ES-I3 (cell line): ENCODE measurements around the gene ASXL2.

Experiments used
- H3K36me3 ChIP-seq: 2 replicates; pipeline ENCODE4 v1.6.1; 2013; ENCODE audit warnings: mild to moderate bottlenecking, low read length, control low read depth, moderate library complexity; ENCODE audit not compliant: insufficient read depth
- H3K4me1 ChIP-seq: 2 replicates; pipeline ENCODE4 v1.6.1; 2013; ENCODE audit warnings: mild to moderate bottlenecking, control low read depth, low read length; ENCODE audit not compliant: insufficient read depth
- H3K9ac ChIP-seq: 2 replicates; pipeline ENCODE4 v1.6.1; 2013; ENCODE audit warnings: low read depth, mild to moderate bottlenecking, low read length, moderate library complexity
- H3K9me3 ChIP-seq: 2 replicates; pipeline ENCODE4 v1.6.1; 2013; ENCODE audit warnings: mild to moderate bottlenecking, low read length, moderate library complexity; ENCODE audit not compliant: control insufficient read depth, insufficient read depth

Gene ASXL2

DNA sequence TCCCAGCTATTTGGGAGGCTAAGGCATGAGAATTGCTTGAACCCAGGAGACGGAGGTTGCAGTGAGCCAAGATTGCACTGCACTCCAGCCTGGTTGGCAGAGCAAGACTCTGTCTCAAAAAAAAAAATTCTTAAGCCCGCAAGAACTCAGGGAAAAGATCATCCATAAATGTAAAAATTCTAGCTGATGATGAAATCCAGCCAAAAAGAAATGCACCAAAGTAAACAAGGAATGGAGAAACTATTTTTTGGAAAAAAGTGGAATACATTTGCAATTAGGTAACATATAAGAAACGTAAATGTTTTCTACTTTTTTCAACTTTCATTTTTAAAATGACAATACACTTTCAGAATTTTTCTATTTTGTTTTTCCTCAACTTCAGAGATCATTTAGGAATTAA, 61.3 kb downstream of the ASXL2 start:
- no peaks in the 10 kb centered on the region for H3K9me3 ChIP-seq
- H3K9ac ChIP-seq = no peak overlapping the region
- peaks cover 9% of the 10 kb centered on the region; the same call in 1 of the 2 replicates for H3K4me1 ChIP-seq
- H3K36me3 ChIP-seq = no peaks in the 10 kb centered on the region; the same call in 1 of the 2 replicates

DNA sequence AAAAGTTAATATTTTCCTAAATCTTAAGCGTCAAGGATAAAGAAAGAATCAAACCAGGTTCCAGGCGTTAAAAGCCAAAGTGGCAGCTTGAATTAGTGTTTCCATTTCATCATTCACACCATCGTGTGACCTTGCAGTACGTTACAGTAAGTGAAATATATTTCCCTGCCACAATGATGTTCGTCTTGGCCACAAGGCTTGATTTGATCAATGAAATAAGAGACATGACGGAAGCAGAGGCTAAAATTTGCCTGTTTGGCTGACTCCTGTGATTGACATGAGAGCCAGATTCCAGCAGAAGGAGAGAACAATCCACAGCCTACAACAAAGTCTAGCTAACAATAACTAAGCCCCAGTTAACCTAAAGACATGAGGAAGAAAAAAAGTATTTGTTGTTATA, 62.0 kb downstream of the ASXL2 start:
- Histone ChIP-seq H3K36me3 (no peaks in the 10 kb centered on the region), H3K9me3 (no peaks in the 10 kb centered on the region), H3K9ac (no peak overlapping the region), H3K4me1 (peaks cover 9% of the 10 kb centered on the region; the same call in 1 of the 2 replicates)

DNA sequence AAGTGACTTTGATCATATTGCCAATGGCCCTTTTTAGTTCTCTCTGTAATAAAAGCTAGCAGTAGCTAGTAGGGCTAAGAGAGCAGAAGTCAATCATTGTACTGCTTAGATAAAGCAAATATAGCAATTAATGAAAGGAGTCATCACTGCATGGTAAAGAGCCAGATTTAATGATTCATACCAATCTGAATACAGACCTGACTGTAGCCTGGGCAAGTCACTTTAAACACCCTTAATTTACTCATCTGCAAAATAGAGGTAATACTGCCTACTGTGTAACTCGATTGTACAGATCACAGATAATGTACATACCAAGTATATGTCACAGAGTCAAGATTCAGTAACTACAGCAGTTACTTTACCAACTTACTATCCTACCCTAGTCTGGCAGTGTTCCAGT, 63.6 kb downstream of the ASXL2 start:
- H3K9ac ChIP-seq = no peak overlapping the region
- no peaks in the 10 kb centered on the region for H3K36me3 ChIP-seq
- H3K9me3 ChIP-seq = no peaks in the 10 kb centered on the region
- H3K4me1 ChIP-seq = peaks cover 9% of the 10 kb centered on the region; the same call in 1 of the 2 replicates

DNA sequence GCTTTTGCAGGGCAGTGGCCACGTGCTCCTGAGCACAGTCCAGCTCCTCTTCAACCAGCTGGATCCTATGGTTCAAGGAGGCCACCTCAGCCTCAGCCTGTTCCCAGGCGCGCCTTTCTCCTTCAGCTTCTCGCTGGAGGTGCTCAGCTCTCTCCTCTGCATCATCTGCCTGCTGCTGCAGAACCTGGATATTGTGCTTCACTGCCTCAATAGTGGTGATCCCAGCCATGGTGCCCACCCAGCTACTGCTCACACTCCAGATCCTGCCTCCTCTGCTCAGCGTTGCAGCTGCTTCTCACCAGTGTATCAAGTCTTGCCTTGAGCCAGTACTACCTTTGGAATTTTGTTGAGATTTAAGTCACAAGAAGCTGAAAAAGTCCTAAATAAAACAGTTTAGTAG, 67.9 kb downstream of the ASXL2 start:
- H3K9ac ChIP-seq = no peak overlapping the region
- 0 out of 2 replicates have a peak, but pooled peaks cover 2% of the 10 kb centered on the region for H3K4me1 ChIP-seq
- H3K36me3 ChIP-seq = no peaks in the 10 kb centered on the region
- H3K9me3 ChIP-seq = no peaks in the 10 kb centered on the region

DNA sequence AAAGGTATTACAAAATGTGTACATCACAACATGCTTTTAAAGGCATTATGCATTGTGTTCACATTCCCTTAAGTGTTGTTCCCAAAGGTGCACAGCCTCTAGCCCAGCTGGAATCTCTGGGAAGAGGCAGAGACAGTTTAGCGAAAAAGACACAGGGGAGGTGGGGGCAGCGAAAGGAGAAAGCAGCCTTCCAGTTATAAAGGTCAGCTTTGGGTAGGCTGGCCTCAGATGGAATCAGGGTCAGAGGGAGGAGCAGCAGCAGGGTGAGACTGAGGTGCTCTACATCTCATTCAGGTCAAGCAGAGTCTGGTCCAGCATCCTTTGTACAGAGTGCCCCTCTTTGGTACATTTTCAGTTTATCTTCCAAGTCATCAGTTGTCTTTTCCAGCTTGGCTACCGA, 68.6 kb downstream of the ASXL2 start:
- H3K36me3 ChIP-seq = no peaks in the 10 kb centered on the region
- H3K9me3 ChIP-seq = no peaks in the 10 kb centered on the region
- H3K4me1 ChIP-seq = 0 out of 2 replicates have a peak, but pooled peaks cover 2% of the 10 kb centered on the region
- no peak overlapping the region for H3K9ac ChIP-seq

DNA sequence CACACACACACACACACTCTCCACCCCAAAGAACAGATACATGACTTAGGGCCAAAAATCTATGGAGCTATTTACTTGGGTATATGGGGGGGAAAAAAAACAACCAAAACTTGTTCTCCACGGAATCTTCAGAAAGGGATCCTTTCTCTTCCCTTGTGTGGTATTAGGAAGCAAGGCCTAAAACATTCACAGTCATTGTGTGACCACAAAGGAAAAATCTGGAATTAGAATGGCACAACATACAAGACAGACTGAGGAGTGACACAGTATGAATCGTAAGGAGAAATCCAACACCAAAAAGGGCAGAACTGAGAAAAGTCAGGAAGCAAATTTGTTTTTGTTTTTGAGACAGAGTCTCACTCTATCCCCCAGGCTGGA, 70.3 kb downstream of the ASXL2 start:
- H3K36me3 ChIP-seq = peaks cover 3% of the 10 kb centered on the region; the same call in 1 of the 2 replicates
- H3K4me1 ChIP-seq = 0 out of 2 replicates have a peak, but pooled peaks cover 2% of the 10 kb centered on the region
- H3K9ac ChIP-seq = no peak overlapping the region
- H3K9me3 ChIP-seq = no peaks in the 10 kb centered on the region

DNA sequence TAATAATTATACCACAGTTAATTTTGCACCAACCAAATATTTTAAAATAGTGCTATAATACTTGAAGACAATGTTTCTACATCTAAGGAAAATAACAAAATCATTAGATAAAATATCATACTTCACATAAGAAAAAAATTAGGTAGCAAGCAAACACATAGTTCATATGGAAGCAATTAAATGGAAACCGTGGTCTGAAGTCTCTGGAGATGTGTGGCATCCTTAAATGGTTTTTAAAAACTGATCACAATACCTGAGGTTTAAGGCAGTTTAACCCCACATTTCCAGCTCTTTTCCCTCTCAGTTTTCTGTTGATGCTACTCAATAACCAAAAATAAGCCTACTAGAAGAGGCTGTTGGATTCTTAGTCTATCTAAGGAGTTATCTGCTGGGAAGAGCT, 71.3 kb downstream of the ASXL2 start:
- Histone ChIP-seq H3K9me3 (no peaks in the 10 kb centered on the region), H3K36me3 (peaks cover 3% of the 10 kb centered on the region; the same call in 1 of the 2 replicates), H3K4me1 (0 out of 2 replicates have a peak, but pooled peaks cover 2% of the 10 kb centered on the region), H3K9ac (no peak overlapping the region)

DNA sequence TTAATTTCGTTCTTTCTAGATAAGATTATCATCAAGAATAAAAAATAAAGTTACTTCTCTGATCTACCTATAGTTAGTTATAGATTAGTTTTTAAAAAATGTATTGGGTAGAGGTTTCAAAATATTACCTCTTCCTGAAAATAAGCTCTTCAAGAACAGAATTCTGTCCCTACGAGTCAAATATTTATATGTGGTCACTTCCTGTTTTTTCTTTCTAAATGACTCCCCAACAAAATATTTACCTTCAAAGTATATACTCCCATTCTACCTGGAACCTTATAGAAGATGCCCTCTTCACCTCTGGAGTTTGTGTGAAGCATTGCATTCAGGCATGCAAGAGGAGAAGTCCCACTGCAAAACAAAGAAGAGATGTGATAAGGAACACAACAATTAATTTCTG, 72.3 kb downstream of the ASXL2 start:
- H3K9me3 ChIP-seq = no peaks in the 10 kb centered on the region
- no peak overlapping the region for H3K9ac ChIP-seq
- H3K4me1 ChIP-seq = 0 out of 2 replicates have a peak, but pooled peaks cover 2% of the 10 kb centered on the region
- H3K36me3 ChIP-seq = peaks cover 3% of the 10 kb centered on the region; the same call in 1 of the 2 replicates

DNA sequence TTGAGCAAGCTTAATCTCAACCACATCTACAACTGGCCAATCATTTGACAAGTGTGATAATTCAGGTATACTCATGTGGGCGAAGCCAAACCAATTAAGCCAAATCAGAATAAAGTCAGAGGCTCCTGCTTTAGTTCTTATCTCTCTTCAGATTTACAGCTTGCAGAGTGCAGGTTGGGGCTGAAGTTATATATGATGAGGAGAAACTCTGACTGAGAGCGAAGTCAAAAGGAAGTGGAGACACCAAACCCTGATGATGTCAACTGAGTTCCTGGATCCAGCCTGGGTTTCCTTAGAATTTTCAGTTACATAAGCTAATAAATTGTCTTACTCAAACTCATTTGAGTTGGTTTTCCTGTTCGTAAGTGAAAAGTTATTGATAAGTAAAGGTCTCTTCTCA, 73.9 kb downstream of the ASXL2 start:
- H3K9me3 ChIP-seq = no peaks in the 10 kb centered on the region
- no peak overlapping the region for H3K9ac ChIP-seq
- H3K4me1 ChIP-seq = 0 out of 2 replicates have a peak, but pooled peaks cover 2% of the 10 kb centered on the region
- peaks cover 3% of the 10 kb centered on the region; the same call in 1 of the 2 replicates for H3K36me3 ChIP-seq

DNA sequence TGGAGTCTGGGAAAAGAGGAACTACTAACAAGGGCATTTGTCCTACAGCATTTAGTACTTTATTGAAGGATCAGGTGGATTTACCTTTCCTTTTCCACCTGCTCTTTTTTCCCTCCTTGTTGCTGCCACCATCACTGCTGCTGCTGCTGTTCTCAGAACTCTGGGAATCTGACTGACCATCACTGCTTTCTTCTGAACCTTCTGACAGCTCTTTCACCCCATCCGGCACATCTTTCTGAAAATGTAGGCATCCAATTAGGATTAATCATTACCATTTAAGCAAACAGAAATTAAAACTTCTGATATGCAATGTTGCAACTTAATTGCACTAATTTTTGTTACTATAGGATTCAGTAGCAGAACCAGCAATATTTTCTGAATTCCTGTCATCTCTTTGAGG, 79.0 kb downstream of the ASXL2 start:
- no peak overlapping the region for H3K9ac ChIP-seq
- no peaks in the 10 kb centered on the region for H3K9me3 ChIP-seq
- peaks cover 5% of the 10 kb centered on the region; the same call in 1 of the 2 replicates for H3K36me3 ChIP-seq
- H3K4me1 ChIP-seq = no peaks in the 10 kb centered on the region

DNA sequence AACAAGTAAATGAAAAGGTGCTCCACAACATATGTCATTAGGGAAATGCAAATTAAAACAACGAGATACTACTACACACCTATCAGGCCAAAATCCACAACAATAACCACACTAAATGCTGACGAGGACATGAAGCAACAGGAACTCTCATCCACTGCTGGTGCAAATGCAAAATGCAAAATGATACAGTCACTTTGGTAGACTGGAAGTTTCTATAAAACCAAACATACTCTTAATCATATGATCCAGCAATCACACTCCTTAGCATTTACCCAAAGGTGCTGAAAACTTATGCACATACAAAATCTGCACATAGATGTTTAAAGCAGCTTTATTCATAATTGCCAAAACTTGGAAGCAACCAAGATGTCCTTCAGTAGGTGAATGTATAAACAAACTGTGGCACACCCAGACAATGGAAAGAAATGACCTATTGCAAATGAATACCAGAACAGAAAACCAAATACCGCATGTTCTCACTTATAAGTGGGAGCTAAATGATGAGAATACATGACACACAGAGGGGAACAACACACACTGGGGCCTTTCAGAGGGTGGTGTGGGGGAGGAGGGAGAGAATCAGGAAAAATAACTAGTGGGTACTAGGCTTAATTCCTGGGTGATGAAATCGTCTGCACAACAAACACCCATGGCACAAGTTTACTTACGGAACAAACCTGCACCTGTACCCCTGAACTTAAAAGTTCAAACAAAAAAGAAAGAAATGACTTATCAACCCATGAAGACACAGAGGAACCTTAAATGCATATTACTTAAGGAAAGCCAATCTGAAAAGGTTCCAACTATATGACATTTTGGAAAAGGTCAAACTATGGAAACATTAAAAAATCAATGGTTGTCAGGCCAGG, 80.4 kb downstream of the ASXL2 start:
- Histone ChIP-seq H3K9ac (no peak overlapping the region), H3K36me3 (0 out of 2 replicates have a peak, but pooled peaks cover 2% of the 10 kb centered on the region), H3K4me1 (no peaks in the 10 kb centered on the region), H3K9me3 (no peaks in the 10 kb centered on the region)

DNA sequence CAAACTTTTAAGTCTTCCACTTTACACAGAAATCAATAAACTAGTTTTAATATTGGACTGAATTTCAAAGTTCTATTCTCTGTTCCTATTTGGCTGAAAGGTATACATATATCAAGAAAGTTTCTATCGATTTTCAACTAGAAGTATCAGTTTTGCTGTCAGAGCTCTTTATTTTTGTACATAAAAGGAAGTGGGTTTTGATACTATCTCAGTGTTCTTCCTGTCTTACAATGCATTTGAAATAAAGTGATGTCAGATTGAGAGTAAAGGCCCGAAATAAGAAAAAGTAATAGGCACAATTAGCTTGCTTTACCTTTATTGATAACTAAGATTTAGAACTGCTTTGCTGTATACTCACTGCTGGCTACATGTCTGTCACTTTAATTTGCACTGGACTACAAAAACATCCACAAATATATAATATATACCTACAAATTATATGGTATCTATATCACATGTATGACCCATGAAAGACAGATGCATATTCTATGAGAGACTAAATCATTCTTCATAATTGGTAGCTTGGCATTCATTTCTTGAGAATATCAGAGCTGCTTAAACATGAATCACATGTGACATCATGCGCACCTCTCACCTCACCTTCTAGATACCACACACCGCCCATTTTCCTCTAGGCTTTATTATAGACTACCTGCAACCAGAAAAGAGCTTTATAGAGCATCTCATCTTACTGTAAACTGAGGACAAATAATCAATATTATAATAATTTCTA, 83.6 kb downstream of the ASXL2 start:
- H3K4me1 ChIP-seq = no peaks in the 10 kb centered on the region
- no peak overlapping the region for H3K9ac ChIP-seq
- H3K9me3 ChIP-seq = no peaks in the 10 kb centered on the region
- H3K36me3 ChIP-seq = 0 out of 2 replicates have a peak, but pooled peaks cover 2% of the 10 kb centered on the region

DNA sequence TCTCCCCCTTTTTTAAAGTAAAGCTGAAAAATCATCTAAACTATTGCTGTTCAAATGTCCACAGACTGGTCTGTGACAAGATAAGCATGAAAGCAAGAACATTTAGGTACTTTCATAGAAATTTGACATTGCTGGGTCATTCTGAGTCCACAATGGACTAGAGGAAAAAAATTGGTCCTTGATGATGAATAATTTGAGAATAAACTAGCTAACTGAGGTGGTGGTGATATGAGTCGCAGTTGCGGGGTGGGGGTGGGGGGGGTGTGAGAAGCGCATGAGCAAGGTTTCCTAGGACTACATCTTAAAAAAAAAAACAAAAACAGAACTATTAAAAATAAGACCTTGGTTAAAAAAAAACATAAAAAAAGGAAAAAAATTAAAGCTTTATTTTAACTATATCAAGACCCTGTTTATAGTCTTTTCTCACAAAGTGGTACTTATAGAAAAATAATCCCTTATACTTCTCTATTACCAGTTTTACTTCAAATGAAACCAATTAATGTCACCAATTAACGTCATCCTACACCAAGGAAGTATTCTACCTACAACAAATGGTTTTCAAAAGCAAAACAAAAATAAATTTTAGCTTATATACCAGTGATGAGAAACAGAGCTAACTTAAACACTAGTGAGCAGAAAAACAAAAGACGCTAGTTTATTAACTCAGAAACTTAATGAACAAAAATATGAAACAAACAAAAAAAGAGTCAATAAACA, 88.1 kb downstream of the ASXL2 start:
- Histone ChIP-seq H3K36me3 (no peaks in the 10 kb centered on the region), H3K9me3 (no peaks in the 10 kb centered on the region), H3K9ac (no peak overlapping the region), H3K4me1 (no peaks in the 10 kb centered on the region)

DNA sequence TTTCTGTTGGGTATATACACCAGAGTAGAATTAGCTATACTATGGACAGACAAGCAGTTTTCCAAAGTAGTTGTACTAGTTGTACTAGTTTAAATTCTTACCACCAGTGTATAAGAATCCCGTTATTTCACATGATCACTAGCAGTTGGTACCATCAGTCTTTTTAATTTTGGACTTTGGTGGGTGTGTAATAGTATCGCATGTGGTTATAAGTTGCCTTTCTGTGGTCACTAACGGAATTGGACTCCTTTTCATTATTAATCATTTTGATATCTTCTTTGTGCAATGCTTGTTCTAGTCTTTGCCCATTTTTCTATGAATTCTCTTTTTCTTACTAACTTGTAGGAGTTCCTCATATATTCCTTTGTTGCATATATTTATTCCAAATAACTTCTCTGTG, 89.8 kb downstream of the ASXL2 start:
- no peaks in the 10 kb centered on the region for H3K4me1 ChIP-seq
- no peaks in the 10 kb centered on the region for H3K36me3 ChIP-seq

More for the DNA sequence above, 89.8 kb downstream of the ASXL2 start:
- H3K9ac ChIP-seq = no peak overlapping the region
- no peaks in the 10 kb centered on the region for H3K9me3 ChIP-seq
